Liver (tissue), 9 donors: ENCODE measurements around the gene AFTPH. TPM values are rescaled to one million over a fixed set of nuclear protein-coding genes. Genes with fewer than 3 reads are reported as not detected.

Source experiments
- DNase-seq: peaks from one replicate; pipeline ENCODE4 v3.0.0-alpha.2; 2017; ENCODE audit warnings: low spot score
- H3K27ac ChIP-seq, 2 donors: one replicate each; pipeline ENCODE4 v1.7.0; 2013; ENCODE audit warnings: inconsistent platforms in 2 of 2, low read length in 2 of 2, control low read depth in 1 of 2, low read depth in 1 of 2, mild to moderate bottlenecking in 1 of 2
- H3K27me3 ChIP-seq, 4 donors: one replicate each; pipeline versions ENCODE4 v1.6.1 to v1.7.0; 2013; ENCODE audit warnings: low read length in 3 of 4, inconsistent platforms in 1 of 4, mild to moderate bottlenecking in 1 of 4, moderate library complexity in 1 of 4; ENCODE audit not compliant: control insufficient read depth in 4 of 4, insufficient read depth in 4 of 4
- H3K36me3 ChIP-seq, 4 donors: one replicate each; pipeline versions ENCODE4 v1.6.1 to v1.7.0; 2013; ENCODE audit warnings: low read length in 3 of 4, mild to moderate bottlenecking in 3 of 4, low read depth in 1 of 4, moderate library complexity in 1 of 4; ENCODE audit not compliant: control insufficient read depth in 4 of 4, insufficient read depth in 3 of 4
- H3K4me1 ChIP-seq, 4 donors: one replicate each; pipeline versions ENCODE4 v1.6.1 to v1.7.0; 2013; ENCODE audit warnings: low read length in 3 of 4, mild to moderate bottlenecking in 3 of 4, moderate library complexity in 1 of 4; ENCODE audit not compliant: control insufficient read depth in 4 of 4, insufficient read depth in 4 of 4
- H3K4me3 ChIP-seq, 3 donors: one replicate each; pipeline versions ENCODE4 v1.6.1 to v1.7.0; 2013; ENCODE audit warnings: low read length in 3 of 3, control low read depth in 1 of 3, low read depth in 1 of 3, mild to moderate bottlenecking in 1 of 3
- H3K9ac ChIP-seq, 2 donors: one replicate each; pipeline ENCODE4 v1.7.0; 2013; ENCODE audit warnings: low read length in 2 of 2, mild to moderate bottlenecking in 2 of 2, moderate library complexity in 2 of 2, control low read depth in 1 of 2, low read depth in 1 of 2
- H3K9me3 ChIP-seq, 4 donors: one replicate each; pipeline versions ENCODE4 v1.6.1 to v1.7.0; 2013; ENCODE audit warnings: low read length in 3 of 4; ENCODE audit not compliant: control insufficient read depth in 4 of 4
- ATF3 ChIP-seq: IDR thresholded peaks from 2 replicates; pipeline ENCODE4 v1.6.1; 2016; ENCODE audit warnings: antibody characterized with exemption
- CTCF ChIP-seq: fragments of 150-350 bp; IDR thresholded peaks from 2 replicates; pipeline ENCODE4 v1.5.1; 2017; ENCODE audit warnings: improper control_type of control experiment, low read depth, low read length; ENCODE audit not compliant: missing input control
- EGR1 ChIP-seq, 2 donors: IDR thresholded peaks; 2 replicates each; pipeline ENCODE4 v1.6.1; 2016 to 2018; ENCODE audit warnings: antibody characterized with exemption in 2 of 2, low read depth in 2 of 2
- FOXA1 ChIP-seq: IDR thresholded peaks from 2 replicates; pipeline ENCODE4 v1.6.1; 2016; ENCODE audit warnings: antibody characterized with exemption
- GABPA ChIP-seq, 2 donors: IDR thresholded peaks in 1 of 2; conservative IDR thresholded peaks in 1 of 2; 2 replicates each; pipeline ENCODE4 v1.6.1; 2016; ENCODE audit warnings: antibody characterized with exemption in 2 of 2, mild to moderate bottlenecking in 1 of 2, moderate library complexity in 1 of 2
- HNF4A ChIP-seq, 2 donors: conservative IDR thresholded peaks; 2 replicates each; pipeline ENCODE4 v1.6.1; 2016; ENCODE audit warnings: antibody characterized with exemption in 2 of 2, mild to moderate bottlenecking in 2 of 2
- JUND ChIP-seq, 2 donors: IDR thresholded peaks; 2 replicates each; pipeline ENCODE4 v1.6.1; 2016; ENCODE audit warnings: antibody characterized with exemption in 2 of 2
- MAX ChIP-seq: IDR thresholded peaks from 2 replicates; pipeline ENCODE4 v1.6.1; 2016; ENCODE audit warnings: antibody characterized with exemption
- NR2F2 ChIP-seq: IDR thresholded peaks from 2 replicates; pipeline ENCODE4 v1.6.1; 2016; ENCODE audit warnings: antibody characterized with exemption
- REST ChIP-seq: IDR thresholded peaks from 2 replicates; pipeline ENCODE4 v1.6.1; 2016; ENCODE audit warnings: antibody characterized with exemption, mild to moderate bottlenecking
- RXRA ChIP-seq, 2 donors: IDR thresholded peaks; 2 replicates each; pipeline ENCODE4 v1.6.1; 2017 to 2018; ENCODE audit warnings: antibody characterized with exemption in 2 of 2, mild to moderate bottlenecking in 1 of 2
- SP1 ChIP-seq: IDR thresholded peaks from 2 replicates; pipeline ENCODE4 v1.6.1; 2018; ENCODE audit warnings: antibody characterized with exemption, mild to moderate bottlenecking
- TAF1 ChIP-seq: conservative IDR thresholded peaks from 2 replicates; pipeline ENCODE4 v1.6.1; 2016; ENCODE audit warnings: antibody characterized with exemption, mild to moderate bottlenecking
- YY1 ChIP-seq: IDR thresholded peaks from 2 replicates; pipeline ENCODE4 v1.6.1; 2016; ENCODE audit warnings: antibody characterized with exemption, mild to moderate bottlenecking
- ZBTB33 ChIP-seq: IDR thresholded peaks from 2 replicates; pipeline ENCODE4 v1.6.1; 2016; ENCODE audit warnings: antibody characterized with exemption
- WGBS: extraction: QIAGEN DNeasy Blood & Tissue Kit; methylation state at CpG from one replicate; pipeline ENCODE4 v1.1.7; 2013; 5-methylcytosine and 5-hydroxymethylcytosine counted together
- polyA plus RNA-seq, 2 donors: library from polyadenylated mRNA; stranded (reverse) in 1 of 2; unstranded in 1 of 2; fragments of 200-250 nt in 1 of 2; fragments of >200 nt in 1 of 2; fragmentation: Nextera tagmentation in 1 of 2; extraction: Ambion mirVana in 1 of 2; gene quantifications; one replicate each; pipeline versions ENCODE4 v1.2.1 to v1.2.3, GENCODE V29; 2013 to 2015
- total RNA-seq, 2 donors: library from RNA; depleted of rRNA; stranded (reverse); fragments of >200 nt; gene quantifications; one replicate each; pipeline ENCODE4 v1.2.3, GENCODE V29; 2014
- donor health status: healthy.
- donor health status: healthy.
- donor health status: healthy.
- donor health status: healthy.
- donor health status: healthy.

AFTPH gene
- total and polyA plus RNA-seq, 4 donors = 10.5 to 27.9 (median 20.6) TPM

- peaks cover 7 to 33% (median 17%) of the 10 kb centered on the region in 4 donors for H3K4me1 ChIP-seq
- H3K9ac ChIP-seq = no peak overlapping the region
- H3K9me3 ChIP-seq = no peaks in the 10 kb centered on the region
- no peak for TF ChIP-seq NR2F2
- TF ChIP-seq JUND (IDR thresholded peaks at IDR 0.05) = no peak
- no peak for TF ChIP-seq ATF3
- H3K27me3 ChIP-seq = no peaks in the 10 kb centered on the region
- DNase-seq = no peak
- no peak overlapping the region for H3K27ac ChIP-seq
- H3K4me3 ChIP-seq = no peak overlapping the region
- no peaks in the 10 kb centered on the region for H3K36me3 ChIP-seq
- WGBS = 95% methylated on average over 2 of the region's 2 CpGs
These were observed 80.0 kb downstream of the AFTPH start for GRCh38 chr2:64604155-64604554.

GRCh38 chr2:64605026-64605471 lies 80.9 kb downstream of the AFTPH start:
- Histone ChIP-seq H3K36me3 (no peaks in the 10 kb centered on the region), H3K9ac (no peak overlapping the region), H3K27me3 (no peaks in the 10 kb centered on the region), H3K27ac (no peak overlapping the region), H3K9me3 (no peaks in the 10 kb centered on the region), H3K4me1 (peaks cover 6 to 29% (median 16%) of the 10 kb centered on the region in 4 donors), H3K4me3 (no peak overlapping the region)
- WGBS = 64% methylated on average over 6 of the region's 6 CpGs
- no peak for DNase-seq
- no peak for TF ChIP-seq TAF1
- TF ChIP-seq MAX = no peak
- no peak for TF ChIP-seq NR2F2

GRCh38 chr2:64605991-64606478 lies 81.9 kb downstream of the AFTPH start:
- Histone ChIP-seq H3K4me3 (no peak overlapping the region), H3K36me3 (no peaks in the 10 kb centered on the region), H3K4me1 (peaks cover 3 to 27% (median 15%) of the 10 kb centered on the region in 4 donors), H3K9ac (no peak overlapping the region), H3K9me3 (no peaks in the 10 kb centered on the region), H3K27ac (no peak overlapping the region), H3K27me3 (no peaks in the 10 kb centered on the region)
- WGBS = 86% methylated on average over 5 of the region's 5 CpGs
- DNase-seq = no peak
- TF ChIP-seq MAX = no peak
- no peak for TF ChIP-seq SP1
- no peak for TF ChIP-seq HNF4A (conservative IDR thresholded peaks at IDR 0.05)
- TF ChIP-seq TAF1 = no peak
- no peak for TF ChIP-seq RXRA (IDR thresholded peaks at IDR 0.05)
- TF ChIP-seq ZBTB33 = no peak
- TF ChIP-seq CTCF = no peak
- no peak for TF ChIP-seq GABPA (IDR thresholded peaks at IDR 0.05 in 1 of 2, conservative IDR thresholded peaks at IDR 0.05 in 1 of 2)
- TF ChIP-seq EGR1 (IDR thresholded peaks at IDR 0.05; ENCODE audit: low read depth in 2 of 2) = no peak
- TF ChIP-seq REST = no peak
- TF ChIP-seq FOXA1 = no peak
- no peak for TF ChIP-seq ATF3
- no peak for TF ChIP-seq YY1
- no peak for TF ChIP-seq NR2F2
